ENCODE data around the gene VAV3.

GRCh38 chr1:107666493-107666892 lies 298.5 kb downstream of the VAV3 start:
- TF ChIP-seq CTCF (conservative IDR thresholded peaks at IDR 0.05; ENCODE audit: low read length) (no peak), EZH2phosphoT487 (IDR thresholded peaks at IDR 0.05; ENCODE audit: borderline replicate concordance, low read depth, low read length) (no peak)

All from OCI-LY7 (cell line).